M059J (cell line): ENCODE measurements around the gene PTGFR. TPM values are rescaled to one million over a fixed set of nuclear protein-coding genes. Genes with fewer than 3 reads are reported as not detected.

Source experiments
- DNase-seq: peaks from one replicate; pipeline ENCODE4 v3.0.0-alpha.2; 2012; ENCODE audit warnings: low read depth
- total RNA-seq: library from RNA; depleted of rRNA; stranded (reverse); fragments of >200 nt; shearing (Covaris generic); gene quantifications from 2 replicates; pipeline ENCODE4 v1.2.3, GENCODE V29; 2014

The PTGFR gene
- total RNA-seq, 1 experiment from 2014 or later = 51.0 TPM

GRCh38 chr1:78520216-78520615 lies 29.4 kb downstream of the PTGFR start:
- peak; percentile 74 for DNase-seq

- no peak for DNase-seq
These were observed 30.1 kb downstream of the PTGFR start for GRCh38 chr1:78520843-78521242.

- peak; percentile 40 for DNase-seq
These were observed 31.4 kb downstream of the PTGFR start for GRCh38 chr1:78522136-78522535.

GRCh38 chr1:78526496-78526895 lies 35.7 kb downstream of the PTGFR start:
- peak; percentile 43 for DNase-seq

- DNase-seq = peak; percentile 75
These were observed 36.9 kb downstream of the PTGFR start for GRCh38 chr1:78527706-78528105.

- DNase-seq = no peak
These were observed 42.8 kb downstream of the PTGFR start for GRCh38 chr1:78533527-78533926.

- DNase-seq = no peak
These were observed 44.5 kb downstream of the PTGFR start for GRCh38 chr1:78535286-78535685.

- peak; percentile 82 for DNase-seq
These were observed 45.7 kb downstream of the PTGFR start for GRCh38 chr1:78536427-78536826.

- DNase-seq = peak; percentile 34
These were observed 49.3 kb downstream of the PTGFR start for GRCh38 chr1:78540048-78540447.

- no peak for DNase-seq
These were observed 50.7 kb downstream of the PTGFR start for GRCh38 chr1:78541479-78541878.

GRCh38 chr1:78543941-78544643 lies 53.3 kb downstream of the PTGFR start:
- peak; percentile 52 for DNase-seq

GRCh38 chr1:78547081-78547480 lies 56.3 kb downstream of the PTGFR start:
- no peak for DNase-seq

GRCh38 chr1:78549331-78549730 lies 58.6 kb downstream of the PTGFR start:
- no peak for DNase-seq

GRCh38 chr1:78549891-78550290 lies 59.1 kb downstream of the PTGFR start:
- DNase-seq = peak; percentile 22

- DNase-seq = no peak
These were observed 63.1 kb downstream of the PTGFR start for GRCh38 chr1:78553859-78554258.

GRCh38 chr1:78554840-78555239 lies 64.1 kb downstream of the PTGFR start:
- no peak for DNase-seq

GRCh38 chr1:78559680-78560079 lies 68.9 kb downstream of the PTGFR start:
- no peak for DNase-seq

- no peak for DNase-seq
These were observed 70.0 kb downstream of the PTGFR start for GRCh38 chr1:78560811-78561210.

GRCh38 chr1:78561856-78562255 lies 71.1 kb downstream of the PTGFR start:
- no peak for DNase-seq

GRCh38 chr1:78565393-78565792 lies 74.6 kb downstream of the PTGFR start:
- DNase-seq = no peak

GRCh38 chr1:78570539-78570938 lies 79.8 kb downstream of the PTGFR start:
- peak; percentile 27 for DNase-seq

GRCh38 chr1:78577257-78578100 lies 86.7 kb downstream of the PTGFR start:
- no peak for DNase-seq

- DNase-seq = peak; percentile 61
These were observed 95.8 kb downstream of the PTGFR start for GRCh38 chr1:78586572-78586971.
